HG02885 (cell line): ENCODE measurements around the gene ANKRD44.

Experiments used
- ATAC-seq: cut with Tn5 transposase; IDR thresholded peaks from one replicate; pipeline ENCODE4 v1.9.1; 2021; ENCODE audit warnings: mild to moderate bottlenecking; ENCODE audit not compliant: unreplicated experiment, poor library complexity

ANKRD44 gene

DNA sequence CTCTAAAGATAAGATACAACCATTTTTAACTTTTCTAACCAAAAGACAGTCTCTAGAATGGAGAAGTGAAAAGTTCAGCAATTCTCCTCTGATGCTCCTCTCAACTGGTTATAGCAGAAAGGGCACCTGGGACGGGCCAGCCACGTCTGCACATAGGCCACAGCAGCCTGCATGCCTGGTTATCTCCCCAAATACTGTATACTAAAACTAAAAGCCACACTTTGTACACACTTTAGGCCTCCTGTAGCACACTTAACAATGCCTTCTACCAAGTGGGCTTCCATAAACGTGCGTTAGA lies 179.1 kb downstream of the ANKRD44 start:
- ATAC-seq: peak; percentile 83

DNA sequence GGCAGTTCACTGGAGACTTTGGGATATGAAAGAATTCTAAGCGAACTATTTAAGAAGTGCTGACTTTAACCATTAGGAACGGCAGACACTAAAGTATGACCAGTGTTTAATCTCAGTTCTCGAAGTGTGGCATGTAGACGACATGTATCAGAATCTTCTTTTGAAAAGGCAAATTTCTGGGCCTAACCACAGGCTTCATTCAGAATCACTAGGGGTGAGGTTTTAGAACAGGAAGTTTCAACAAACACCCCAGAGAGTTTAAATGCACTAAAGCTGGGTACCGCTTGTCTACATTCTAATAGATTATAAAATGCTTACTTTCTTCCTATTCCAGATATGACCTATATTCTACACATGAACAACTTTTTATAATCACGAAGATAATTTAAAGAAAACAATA lies 180.3 kb downstream of the ANKRD44 start:
- ATAC-seq: peak; percentile 75

DNA sequence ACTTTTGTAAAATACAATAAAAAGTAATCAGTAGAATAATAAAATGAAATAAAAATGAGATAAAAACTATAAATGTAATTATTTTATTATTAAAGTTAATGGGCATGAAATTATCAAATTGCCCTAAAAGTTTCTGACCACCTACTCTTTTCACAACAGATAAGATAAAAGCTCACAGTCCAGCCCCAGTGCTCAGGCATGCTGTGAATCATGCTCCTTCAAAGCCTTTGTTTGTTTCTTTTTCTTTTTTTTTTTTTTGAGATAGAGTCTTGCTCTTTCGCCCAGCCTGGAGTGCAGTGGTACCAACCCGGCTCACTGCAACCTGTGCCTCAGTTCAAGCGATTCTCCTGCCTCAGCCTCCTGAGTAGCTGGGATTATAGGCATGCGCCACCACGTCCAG lies 181.7 kb downstream of the ANKRD44 start:
- no peak for ATAC-seq

DNA sequence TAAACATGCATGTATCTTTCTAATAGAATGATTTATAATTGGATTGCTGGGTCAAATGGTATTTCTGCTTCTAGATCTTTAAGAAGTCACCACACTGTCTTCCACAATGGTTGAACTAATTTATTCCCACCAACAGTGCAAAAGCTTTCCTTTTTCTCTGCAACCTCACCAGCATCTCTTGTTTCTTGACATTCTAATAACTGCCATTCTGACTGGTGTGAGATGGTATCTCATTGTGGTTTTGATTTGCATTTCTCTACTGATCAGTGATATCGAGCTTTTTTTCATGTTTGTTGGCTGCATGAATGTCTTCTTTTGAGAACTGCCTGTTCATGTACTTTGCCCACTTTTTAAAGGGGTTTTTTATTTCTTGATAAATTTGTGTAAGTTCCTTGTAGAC lies 182.5 kb downstream of the ANKRD44 start:
- ATAC-seq: no peak

DNA sequence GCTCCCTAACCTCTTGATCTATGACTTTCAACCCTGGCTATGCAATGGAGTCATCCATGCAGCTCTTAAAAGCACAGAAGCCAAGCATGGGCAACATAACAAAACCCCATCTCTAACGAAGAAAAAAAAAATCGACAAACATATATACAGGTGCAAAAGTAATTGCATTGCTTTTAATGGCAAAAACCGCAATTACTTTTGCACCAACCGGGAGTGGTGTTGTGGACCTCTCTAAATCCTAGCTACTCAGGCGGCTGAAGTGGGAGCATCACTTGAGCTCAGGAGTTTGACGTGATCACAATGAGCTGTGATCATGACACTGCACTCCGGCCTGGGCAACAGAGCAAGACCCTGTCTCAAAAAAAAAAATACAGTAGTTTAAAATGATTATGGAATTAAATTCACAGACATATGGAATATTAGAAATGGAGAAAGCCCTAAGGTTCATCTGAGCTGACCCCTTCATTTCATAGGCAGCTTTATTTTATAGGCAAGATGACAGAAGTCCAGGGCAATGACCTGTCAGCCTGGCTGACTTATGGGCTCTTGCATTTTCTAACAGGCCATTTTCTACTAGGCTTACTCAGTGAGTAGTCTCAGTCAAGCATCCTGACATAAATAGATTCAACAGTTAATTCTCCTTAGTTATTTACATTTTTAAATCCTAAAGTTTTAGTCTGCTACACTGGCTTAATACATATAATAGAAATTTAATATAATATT lies 183.8 kb downstream of the ANKRD44 start:
- no peak for ATAC-seq

DNA sequence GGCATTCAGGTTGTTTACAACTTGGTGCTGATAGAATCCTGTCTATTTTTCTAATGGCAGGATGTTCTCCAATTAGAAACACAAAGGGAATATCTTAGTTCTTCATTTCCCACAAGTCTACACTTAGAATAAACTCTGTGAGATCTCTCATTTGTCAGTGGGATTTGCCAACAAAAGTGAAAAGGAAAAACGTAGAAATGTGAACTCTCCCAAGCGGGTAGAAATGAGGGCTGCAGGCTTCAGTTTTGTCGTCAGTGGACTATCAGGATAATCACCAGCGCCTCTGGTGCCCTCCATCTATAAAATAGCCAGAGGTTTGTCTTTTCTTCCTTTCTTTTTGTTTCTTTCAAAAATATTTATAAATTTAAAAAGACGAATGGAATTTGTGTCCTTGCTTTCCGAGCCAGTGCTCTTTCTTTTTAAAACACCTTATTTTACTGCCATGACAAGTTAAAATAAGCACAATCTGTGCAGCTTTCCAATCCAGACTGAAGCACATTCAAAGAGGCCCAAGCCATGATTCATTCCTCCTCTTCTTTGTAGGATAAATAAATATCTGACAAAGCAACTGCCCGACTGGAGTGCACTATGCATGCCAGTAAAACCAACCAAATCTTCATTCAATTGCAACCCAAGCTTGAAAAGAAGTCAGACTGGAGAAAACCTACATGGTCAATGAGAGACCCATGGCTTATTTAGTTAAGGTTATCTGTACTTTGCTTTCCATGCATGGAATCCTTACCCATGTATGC lies 185.8 kb downstream of the ANKRD44 start:
- no peak for ATAC-seq

DNA sequence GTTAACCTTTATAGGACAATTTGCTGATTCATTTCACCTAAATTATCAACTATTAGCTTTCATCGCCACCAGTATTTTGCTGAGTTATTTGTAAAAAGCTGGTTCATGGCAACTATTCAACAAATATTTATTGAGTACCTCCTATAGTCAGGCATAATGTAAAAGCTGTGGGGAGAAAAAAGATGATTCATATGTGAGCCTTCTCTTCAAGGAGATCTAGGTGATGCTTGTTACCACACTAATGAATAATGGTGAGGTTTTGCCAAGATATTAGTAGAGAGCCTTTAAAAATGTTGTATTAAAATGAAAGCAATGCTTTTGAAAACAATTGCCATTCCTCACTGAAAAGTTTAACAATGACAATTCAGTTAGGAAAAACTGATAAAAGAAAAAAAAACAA lies 187.8 kb downstream of the ANKRD44 start:
- no peak for ATAC-seq

DNA sequence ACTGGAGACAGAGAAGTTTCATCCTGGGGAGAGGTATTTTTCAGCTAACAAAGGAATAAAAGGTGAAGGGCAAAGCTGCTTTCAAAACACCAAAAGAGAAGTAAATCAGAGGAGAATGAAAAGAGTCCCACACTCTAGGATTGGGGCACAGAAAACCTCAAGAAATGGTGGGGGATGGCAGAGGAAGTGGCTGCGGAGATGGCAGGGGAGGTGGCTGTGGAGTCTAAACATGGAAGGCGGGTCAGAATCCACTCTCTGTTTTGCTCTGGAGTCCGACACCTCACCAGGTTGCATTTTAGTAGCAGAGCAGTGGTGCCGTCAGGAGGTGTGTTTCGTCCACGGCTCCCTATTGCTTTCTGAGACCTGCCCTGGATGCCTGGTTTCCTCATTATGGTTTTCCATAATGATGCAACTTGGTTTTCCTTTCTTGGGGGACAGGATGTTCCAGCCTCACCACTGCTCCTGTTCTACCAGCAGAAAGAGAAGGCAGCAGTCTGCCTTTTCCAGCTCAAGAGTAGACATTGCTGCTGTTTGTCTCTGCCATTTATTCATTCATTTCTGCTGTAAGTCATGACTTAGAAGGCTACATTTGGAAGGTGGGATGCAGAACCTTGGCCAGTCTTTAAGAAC lies 188.7 kb downstream of the ANKRD44 start:
- no peak for ATAC-seq

DNA sequence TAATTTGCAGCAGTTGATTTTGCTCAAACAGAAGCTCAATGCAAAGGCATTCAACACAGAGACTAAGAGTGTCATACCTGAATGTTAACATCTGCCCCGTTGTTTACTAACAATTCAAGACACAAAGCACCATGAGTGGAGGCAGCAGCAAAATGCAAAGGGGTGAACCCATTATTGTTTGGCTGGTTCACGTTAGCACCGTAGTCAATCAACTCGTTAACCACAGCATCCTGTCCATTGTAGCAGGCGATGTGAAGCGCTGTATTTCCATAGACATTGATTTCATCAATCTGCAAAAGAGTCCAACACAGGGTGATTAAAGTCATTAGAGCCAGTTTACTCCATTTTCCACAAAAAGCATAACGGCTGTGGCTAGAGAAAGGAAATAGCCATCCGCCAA lies 189.3 kb downstream of the ANKRD44 start:
- ATAC-seq: no peak

DNA sequence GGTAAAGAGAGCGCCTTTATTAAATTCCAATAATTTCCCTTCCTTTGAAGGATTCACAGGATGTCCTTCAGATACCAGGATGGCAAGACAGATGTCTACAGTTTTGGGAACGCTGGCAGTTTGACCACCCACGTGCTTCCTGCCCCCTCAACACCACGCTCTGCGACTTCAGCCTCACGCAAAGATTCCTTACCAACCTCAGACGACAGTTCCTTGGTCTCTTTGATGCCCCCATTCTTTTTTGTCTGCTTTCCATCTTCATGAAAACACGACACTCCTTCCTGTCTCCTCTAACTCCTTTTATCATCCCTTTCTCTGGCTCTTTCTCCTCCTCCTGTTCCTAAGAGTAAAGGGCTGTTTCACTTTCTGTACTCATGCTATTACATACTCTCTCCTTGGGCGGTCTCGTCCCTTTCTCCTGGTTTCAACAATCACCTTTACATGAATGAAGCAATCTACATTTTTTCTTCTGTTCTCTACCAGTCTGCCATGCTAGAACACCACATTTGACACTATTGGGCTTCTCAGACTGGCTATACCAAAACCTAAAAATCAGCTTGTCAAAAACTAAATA lies 194.2 kb downstream of the ANKRD44 start:
- no peak for ATAC-seq

DNA sequence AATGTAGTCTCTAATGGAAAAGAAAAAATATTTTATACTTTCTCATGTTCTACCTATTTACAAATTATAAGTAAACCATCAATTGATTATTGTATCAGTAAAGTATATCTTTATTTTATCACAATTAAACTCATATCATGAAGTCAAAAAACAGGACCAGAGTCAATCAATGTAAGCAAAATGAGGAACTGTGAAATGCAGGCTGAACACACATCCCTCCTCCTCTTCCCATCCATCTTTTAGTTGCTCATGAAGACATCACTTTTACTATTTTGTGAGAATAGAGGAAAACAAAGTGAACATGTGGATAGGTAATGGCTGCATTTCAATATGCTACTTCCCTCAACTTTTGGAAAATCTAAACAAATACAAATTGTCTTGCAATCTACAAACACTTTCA lies 195.3 kb downstream of the ANKRD44 start:
- ATAC-seq: no peak

DNA sequence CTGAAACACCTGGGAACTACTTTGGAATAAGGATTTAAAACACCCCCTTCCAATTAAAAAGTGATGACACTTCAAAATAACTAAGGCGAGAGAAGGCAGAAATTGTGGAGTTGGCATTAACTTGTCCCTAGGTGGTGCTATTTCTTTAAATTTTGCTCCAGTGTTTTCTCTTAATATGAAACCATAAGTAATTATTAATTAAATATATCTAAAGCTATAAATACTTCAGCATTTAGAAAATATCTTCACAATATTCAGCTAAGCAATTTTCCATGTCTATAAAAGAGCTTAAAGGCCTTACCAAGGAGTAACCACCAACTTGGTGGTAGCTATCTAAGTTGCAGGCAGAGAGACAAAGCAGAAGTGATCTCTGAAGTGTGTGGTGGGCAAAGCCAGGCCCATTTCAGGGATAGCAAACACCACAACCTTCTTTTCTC lies 197.3 kb downstream of the ANKRD44 start:
- ATAC-seq: peak; percentile 64

DNA sequence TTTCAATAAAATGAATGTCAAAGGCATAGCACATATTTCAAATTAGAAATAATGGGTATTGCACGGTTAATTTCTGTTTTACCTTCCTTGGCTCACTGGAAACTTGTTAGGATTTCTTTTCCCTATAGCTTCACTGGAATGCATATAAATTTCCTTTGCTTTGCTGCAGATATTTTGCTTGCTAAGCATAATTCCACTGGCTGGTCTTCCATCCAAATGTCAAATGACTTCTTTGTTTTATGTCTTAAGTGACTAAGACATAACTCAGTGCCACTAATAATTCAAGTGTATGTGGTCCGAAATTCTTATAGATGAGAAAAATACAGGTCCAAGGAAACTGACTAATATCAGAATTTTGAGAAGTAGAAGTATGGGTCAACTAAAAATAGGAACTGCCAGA lies 201.3 kb downstream of the ANKRD44 start:
- ATAC-seq: no peak

DNA sequence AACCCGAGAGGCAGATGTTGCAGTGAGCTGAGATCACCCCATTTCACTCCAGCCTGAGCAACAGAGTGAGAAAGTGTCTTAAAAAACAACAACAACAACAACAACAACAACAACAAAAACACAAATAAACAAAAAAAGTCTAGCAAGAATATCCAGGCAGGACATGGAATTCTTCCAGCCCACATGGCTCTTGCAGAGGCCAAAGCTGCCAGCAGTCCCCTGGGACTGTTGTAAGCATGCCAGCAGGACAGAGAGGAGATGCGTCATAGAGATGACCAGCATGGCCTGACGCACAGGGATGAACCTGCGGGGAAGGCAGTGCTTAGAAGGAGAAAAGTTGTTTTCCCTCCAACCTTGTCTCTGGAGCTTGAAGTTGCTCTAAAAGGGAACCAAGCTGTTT lies 201.8 kb downstream of the ANKRD44 start:
- no peak for ATAC-seq

DNA sequence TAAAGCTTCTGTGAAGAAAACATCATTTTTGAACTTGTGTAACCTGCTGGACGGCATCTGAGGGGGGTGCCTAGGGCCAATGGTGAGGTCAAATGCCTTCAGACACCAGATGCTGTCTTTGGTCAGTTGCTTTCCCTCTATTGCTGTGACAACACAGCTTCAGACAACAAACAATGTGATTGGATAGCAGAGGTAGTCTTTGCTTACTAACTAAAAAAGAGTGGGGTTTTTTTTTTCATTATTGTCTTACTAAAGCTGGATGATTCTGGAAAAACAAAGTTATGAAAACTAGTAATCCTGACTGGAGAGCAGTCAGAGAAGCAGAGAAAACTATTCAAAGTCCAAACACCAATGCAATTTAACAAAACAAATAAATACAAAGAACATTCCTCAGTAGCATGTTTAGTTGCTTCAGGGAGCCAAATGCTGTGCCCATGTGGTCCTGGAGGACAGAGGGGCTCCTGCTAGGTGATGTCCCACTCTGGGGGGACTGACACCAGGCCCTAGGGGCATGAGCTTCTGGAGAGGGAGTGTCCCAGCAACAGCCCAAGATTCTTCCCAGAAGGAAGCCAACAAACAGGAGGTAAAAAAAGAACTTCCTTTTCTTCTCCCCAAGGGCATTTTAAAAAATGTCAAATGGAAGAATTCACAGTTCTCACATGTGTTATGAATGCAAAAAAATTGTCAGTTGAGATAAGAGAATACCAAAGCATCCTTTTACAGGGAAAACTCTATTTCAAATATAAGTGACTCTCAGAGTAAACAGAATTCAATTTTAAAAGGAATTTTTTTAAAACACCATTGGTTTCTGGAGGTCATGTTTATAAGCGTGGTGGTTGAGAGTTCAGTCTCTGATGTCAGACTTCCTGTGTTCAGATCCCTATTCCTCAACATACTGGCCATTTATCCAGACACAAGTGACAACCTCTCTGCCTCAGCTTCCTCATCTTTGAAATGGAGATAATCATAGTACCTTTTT lies 203.0 kb downstream of the ANKRD44 start:
- no peak for ATAC-seq

DNA sequence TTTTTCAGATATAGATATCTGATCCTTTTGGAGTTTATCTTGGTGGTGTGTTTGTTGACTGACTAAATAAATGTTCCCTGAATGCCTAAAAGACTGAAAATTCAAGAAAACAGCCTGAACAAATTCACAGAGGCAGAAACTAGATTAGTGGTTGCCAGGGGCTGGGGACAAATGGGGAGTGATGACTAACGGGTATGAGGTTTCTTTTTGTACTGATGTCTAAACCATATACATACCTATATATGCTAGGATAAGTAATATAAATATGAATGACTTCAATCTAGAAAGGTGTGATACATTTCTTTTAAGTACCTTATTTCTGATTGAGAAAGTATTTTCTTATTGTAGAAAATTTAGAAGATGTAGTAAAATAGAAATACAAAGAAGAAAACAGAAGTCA lies 207.2 kb downstream of the ANKRD44 start:
- ATAC-seq: no peak

DNA sequence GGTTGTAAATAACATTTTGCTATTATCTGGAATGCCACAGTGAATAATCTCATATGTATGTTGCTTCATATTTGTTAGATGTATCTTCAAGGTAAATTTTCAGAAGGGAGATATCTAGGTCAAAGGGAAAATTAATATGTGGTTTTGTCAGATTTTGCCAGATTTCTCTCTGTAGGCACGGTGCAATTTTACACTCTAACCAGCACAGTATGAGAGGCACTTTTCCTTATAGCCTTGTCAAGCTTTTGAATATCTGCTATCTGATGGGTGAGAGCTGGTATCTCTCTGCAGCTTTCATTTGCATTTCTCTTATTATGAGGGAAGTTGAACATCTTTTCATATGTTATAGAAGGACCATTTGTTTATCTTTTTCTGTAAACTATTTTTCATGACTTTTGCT lies 208.3 kb downstream of the ANKRD44 start:
- no peak for ATAC-seq

DNA sequence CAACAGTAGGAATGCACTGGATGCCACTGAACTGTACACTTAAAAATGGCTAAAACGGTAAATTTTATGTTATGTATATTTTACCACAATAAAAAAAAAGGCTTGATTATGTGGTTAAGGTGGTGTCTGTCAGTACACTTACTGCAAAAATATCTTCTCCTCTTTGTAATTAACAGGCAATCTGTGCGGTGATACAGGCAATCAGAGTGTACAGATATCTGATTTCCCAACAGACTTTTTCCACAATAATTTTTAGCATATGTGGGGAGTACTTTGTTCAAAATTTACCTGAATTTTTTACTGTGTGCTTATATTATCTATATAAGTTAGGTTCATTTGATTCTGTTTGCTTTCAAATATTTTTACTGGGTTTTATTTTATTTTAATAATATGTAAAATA lies 209.1 kb downstream of the ANKRD44 start:
- ATAC-seq: no peak

DNA sequence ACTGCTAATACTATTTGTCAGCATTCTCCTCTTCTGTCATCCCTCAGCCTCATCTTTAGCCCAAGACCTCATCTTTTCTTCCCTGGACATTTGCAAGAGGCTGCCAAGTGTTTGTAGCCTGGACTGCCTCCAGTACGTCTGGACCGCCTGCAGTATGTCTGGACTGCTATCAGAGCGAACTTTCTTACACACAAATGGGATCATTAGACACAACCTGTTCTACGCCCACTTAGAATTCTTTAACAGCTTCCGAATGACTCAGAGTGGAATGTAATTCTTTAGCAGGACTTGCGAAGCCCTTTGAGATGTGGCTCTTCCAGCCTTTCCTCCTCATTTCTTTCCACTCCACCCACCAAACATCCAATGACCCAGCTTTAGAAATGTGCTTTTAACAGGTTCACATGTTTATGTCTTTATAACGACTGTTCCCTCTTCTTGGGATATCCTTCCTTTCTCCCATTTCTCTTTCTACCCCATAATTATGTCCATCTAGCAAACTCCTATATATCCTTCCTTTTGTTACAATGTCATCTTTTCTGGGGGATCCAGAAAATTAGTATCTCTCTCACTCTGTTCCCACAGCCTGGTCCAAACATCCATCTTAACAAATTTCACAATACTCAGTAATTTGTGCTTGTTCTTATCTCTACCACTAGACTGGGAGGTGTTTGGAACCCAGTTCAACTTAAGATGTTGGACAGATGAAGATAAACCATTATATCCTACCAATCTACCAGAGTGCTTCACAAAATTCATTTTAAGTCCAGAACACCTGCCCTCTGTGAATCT lies 212.8 kb downstream of the ANKRD44 start:
- ATAC-seq: no peak
